NCI-H128 (cell line): Measurements from ENCODE around the gene PXN.
"Not testable (repeated sequence)": the region's sequence is repeated elsewhere in the genome, so short reads cannot be mapped to it uniquely, and the experiment has no call there.

ENCODE experiments used
- DNase-seq: peaks from one replicate; lab custom pipeline; 2025; ENCODE audit not compliant: unreplicated experiment; lab: John Stamatoyannopoulos, UW

The PXN gene

DNA sequence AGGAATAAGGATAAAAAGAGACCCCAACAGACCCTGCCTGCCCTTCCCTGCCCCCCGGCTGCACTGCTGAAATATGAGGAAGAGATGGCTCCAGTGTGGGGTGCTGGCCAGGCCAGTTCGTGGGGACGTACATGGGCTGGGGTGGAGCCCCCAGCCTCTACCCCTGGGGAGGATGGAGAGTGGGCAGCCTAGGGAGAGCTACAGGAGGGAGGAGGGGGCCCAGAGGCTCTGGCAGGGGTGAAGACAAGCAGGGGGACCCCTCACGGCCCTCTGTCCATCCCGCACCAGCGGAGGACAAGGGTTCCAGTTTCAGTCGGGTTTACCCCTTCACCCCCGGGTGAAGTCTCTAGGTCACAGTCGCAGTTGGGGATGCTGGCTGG, 53.6 kb downstream of the PXN start:
- no peak for DNase-seq

DNA sequence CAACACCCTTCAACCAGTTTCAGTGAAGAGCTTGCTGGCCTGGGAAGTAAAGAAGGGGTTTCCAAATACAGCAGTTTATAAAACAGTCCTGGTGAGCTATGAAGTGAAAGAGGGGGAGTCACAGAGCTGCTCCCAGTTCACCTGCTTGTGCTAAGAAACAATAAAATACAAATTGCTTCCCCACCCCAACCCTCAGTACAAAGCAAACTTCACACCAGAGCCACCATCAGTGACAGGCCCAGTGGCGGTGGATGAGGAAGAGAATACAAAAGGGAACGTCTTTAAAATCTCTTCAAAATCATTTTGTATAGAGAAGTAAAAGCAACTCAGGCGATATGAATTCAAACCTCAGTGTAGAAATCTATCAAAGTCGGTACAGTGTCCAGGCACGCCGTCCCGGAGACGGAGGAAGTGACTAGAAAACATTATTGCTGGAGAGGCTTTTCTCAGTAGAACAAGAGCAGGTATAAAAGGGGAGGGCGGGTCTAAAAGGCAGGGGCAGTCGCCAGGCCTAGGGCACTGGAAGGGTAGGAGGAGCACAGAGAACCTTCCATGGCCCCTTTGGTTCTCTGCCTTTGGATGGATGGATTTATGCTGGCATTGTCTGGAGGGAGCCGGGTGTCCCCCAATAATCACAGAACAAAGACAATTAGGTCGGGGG, 54.2 kb downstream of the PXN start:
- no peak for DNase-seq

DNA sequence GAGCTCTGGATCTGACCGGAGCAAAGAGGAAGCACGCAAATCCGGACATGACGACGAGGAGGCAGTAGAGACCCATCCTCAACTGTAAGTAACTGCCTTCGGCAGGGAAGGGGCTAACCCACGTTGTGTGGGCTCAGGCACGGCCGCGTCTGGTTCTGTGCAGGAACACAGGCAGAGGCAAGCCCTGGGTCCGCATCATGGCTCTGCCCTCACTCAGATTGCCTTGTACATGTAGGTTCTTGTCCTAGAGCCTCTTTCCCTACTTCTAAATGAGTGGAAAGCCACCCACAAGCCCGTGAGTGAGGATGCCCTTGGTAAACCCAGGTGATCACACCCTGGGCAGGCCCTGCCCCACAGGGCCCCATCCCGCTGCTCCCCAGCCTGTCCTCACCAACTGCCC, 55.7 kb downstream of the PXN start:
- DNase-seq: no peak

DNA sequence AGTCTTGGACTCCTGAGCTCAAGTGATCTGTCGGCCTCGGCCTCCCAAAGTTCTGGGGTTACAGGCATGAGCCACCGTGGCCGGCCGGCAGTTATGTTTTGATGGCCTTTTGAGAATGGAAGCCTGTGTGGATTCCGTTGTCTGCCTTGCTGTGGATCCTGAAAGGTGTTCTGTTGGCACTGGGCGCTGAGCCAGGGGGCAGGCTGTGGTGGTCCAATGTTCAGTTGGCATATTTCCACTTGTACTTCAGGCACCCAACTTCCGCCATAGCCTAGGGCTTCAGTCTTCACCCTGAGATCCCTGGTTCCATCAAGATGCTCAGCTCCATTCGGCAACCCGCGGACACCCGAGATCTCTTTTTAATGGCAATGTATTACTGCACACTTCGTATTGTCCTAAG, 58.3 kb downstream of the PXN start:
- DNase-seq: no peak

DNA sequence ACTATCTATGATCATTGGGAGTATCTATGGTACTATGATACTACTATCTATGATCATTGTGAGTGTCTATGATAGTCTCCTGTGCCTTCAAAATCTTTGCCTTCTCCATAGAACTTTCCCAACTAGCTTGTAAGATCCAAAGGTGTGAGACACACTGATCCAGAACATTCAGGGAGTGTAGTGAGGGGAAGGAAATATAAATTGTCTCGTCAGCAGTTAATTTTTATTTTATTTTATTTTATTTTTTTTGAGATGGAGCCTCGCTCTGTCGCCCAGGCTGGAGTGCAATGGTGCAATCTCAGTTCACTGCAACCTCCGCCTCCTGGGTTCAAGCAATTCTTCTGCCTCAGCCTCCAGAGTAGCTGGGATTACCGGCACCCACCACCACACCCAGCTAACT, 58.7 kb downstream of the PXN start:
- not testable (repeated sequence) for DNase-seq

DNA sequence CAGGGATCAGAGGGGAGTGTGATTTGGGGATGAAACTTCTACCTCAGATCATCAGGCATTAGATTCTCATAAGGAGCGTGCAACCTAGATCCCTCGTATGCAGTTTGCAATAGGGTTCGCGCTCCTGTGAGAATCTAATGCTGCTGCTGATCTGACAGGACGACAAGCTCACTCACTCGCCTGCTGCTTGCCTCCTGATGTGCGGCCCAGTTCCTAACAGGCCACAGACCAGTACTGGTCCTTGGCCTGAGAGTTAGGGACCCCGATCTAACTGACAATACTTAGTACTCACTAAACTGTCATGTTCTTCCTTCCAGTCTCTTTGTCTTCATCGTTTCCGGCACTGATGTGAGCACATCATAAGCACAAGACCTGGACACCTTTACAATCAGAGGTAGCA, 59.3 kb downstream of the PXN start:
- no peak for DNase-seq

DNA sequence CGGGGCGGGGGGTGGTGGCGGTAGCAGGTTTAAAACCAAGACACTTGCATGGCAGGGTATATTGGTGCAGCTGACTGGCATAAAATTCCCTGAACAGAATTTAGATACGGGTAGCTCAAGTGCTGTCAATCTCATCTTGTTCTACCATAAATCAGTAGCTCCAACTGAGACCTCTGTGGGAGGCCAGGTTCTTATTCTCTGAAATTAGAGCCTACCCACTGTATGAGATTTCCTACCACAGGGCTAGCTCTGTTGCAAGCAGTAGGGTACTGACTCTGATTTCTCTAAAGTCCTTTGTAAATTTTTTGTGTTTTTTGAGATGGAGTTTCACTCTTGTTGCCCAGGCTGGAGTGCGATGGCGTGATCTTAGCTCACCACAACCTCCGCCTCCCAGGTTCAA, 61.4 kb downstream of the PXN start:
- DNase-seq: no peak

DNA sequence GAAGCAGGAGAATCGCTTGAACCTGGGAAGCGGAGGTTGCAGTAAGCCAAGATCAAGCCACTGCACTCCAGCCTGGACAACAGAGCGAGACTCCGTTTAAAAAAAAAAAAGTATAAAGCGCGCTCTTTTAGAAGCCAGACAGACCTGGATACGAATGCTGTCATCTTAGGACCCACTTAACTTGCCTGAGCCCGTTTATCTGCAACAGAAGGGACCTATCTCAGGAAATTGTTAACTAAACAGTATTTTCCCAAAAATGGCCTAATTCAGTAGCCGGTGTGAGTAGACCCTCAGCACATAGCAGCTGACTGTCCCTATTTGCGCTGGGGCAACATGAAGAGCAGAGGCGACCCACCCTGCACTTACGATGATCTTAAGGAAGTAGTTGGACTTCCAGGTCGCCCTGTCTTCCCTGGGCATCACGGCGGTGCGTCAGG, 65.1 kb downstream of the PXN start:
- DNase-seq: no peak

DNA sequence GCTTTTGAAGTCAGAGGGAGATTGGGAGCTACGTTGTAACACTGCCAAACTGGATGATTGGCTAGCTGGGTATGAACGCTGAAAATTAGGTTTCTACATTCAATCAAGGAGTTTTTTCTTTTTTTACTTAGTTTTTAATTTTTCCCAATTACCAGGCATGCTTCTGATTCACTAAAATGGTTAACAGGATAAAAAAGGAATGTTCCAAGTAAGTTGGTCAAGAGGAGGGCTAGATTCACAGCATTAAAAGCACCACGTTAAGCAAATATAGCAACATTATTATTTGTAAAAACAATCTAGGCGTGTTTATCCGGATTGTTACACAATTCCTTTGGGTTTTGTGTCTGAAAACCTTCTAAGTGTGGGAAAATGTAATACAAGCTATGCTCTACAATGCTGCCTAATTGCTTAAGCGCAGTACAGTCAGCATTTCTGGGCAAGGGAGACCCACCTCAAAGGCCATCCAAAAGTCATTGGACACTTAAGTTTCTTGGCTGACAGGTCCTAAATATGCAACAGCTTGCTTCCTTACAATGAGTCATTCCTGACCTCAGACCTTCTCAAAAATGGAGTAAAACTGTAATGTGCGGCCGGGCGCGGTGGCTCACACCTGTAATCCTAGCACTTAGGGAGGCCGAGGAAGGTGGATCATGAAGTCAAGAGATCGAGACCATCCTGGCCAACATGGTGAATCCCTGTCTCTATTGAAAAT, 65.8 kb downstream of the PXN start:
- no peak for DNase-seq

DNA sequence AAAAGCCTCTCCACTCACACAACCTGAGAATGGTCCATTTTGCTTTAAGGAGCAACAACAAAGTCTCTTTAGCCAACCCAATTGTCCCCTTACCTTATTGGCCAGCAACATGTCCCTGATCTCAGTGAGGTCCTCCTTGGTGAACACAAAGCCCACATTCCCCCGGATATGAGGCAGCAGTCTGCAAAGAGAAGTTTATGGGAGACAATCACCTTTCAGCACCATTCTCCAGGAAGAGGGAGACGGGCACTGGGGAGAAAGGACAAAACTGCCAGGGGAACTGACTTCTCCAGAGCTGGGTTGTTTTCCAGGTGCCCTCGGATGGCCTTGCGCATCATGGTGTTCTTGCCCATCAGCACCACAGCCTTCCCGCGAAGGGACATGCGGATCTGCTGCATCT, 66.5 kb downstream of the PXN start:
- no peak for DNase-seq

DNA sequence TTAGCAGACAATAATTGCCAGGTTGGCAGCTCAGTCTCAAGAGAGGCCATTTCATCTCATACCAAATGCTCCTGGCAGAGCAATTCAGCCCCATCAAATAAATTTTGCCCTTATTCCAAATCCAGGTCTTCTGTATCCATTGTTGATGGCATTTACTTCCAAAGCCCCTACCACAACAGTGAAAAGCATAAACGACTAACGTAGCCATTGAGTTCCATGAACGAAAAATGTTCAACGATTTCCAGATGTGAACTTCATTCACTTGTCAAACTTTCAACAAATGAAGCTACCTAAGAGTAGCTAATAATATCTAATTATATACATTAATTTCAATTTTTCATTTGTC, 68.0 kb downstream of the PXN start:
- no peak for DNase-seq

DNA sequence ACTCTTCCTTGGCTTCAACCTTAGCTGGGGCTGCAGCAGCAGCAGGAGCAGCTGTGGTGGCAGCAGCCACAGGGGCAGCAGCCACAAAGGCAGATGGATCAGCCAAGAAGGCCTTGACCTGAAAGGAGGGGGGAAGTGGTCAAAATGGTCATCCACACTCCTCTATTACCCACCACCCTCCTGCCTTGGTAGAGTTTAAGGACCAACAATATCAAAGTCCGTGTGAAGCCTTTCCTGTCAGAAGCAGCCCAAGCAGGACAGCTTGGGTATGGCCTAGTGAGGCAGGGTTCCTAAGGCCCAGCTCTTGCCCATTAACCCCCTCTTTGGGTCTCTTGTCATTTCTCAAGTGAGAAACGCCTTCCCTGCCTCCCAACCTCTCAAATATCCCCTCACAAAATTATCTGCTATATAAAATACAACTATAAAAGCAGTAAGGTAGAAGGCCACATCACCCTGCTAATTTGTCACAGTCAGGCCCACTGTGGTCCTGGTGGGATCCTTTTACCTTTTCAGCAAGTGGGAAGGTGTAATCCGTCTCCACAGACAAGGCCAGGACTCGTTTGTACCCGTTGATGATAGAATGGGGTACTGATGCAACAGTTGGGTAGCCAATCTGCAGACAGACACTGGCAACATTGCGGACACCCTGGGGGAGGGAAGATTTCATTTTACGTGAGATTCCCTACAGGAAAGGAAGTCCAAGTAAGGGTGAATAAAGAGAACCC, 68.6 kb downstream of the PXN start:
- not testable (repeated sequence) for DNase-seq

DNA sequence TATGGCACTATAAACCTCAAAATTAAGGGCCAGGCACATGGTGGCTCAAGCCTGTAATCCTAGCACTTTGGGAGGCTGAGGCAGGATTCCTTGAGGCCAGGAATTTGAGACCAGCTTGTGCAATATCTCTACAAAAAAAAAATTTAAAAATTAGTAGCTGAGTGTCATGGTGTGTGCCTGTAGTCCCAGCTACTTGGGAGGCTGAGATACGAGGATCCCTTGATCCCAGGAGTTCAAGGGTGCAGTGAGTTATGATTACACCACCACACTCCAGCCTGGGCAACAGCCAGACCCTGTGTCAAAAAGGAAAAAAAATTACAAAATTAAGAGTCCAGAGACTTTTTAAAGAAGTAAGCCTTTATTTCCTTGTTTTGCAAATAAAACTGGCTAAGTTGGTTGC, 69.2 kb downstream of the PXN start:
- no peak for DNase-seq

DNA sequence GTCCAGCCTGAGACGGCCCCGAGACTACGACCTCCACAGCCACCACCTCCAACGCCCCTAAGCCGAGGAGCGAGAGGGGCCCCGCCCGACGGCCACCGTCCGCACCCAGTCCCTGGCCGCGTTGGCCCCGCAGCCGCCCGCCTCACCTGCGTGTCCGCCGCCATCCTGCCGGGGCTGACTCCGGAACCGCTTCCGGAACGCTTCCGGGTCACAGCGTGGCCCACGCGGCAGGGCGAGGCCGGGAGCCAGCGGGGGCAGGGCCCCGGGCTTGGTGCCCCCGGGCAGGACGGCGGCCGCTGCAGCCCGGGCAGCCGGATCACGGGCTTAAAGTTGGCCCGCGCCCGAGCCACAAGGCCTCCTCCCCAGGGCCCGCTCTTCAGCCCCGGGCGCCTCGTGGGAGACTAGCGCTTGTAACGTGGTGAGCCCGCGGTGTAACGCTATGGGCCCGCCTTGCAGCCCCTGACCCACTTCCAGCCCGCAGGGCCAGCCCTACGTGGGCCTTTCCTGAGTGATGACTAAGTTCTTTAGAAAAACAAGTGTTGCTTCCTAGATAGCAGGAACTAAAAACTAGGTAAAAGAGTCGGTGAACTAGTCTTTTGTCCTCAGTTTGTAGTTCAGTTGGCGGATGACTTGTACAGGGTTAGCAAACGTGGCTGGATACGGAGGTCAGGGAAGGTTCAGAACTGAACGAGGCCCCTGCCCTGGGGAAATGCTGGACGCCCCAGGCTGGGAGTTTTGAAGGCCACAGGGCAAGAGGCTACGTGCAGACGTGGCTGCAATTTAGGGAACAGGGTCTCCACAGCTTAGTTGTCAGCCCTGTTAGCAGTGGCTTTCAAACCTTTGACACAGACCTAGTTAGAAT, 70.8 kb downstream of the PXN start, which contains the start of gene GCN1:
Gene GCN1 (minus strand): TSS at position 182 of the 862 bp plus-strand sequence. CDS start 18 bp downstream, at position 164.
- DNase-seq: no peak

DNA sequence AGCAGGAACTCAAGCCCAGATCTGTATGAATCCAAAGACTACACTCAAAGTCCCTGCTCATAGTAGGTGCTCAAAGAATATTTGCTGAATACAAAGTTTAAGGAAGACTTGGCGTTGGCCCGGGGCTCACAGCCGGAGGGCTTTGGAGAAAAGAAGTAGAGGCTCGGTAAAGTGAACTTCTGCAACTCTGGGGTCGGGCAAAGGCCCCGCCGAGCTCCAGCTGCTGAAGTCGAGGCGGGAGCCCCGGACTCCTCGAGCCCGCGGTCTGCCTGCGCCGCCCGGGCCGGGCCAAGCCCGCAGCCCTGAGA, 71.3 kb downstream of the PXN start:
- no peak for DNase-seq

DNA sequence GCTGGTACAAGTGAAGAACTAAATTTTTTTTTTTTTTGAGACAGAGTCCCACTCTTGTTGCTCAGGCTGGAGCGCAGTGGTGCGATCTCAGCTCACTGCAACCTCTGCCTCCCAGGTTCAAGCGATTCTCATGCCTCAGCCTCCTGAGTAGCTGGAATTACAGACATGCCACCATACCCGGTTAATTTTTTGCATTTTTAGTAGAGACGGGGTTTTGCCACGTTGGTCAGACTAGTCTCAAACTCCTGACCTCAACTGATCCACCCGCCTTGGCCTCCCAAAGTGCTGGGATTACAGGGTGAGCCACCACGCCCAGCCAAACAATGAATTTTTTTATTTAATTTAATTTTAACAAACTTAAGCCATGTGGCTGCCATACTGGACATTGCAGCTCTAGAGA, 72.2 kb downstream of the PXN start:
- DNase-seq: not testable (repeated sequence)

DNA sequence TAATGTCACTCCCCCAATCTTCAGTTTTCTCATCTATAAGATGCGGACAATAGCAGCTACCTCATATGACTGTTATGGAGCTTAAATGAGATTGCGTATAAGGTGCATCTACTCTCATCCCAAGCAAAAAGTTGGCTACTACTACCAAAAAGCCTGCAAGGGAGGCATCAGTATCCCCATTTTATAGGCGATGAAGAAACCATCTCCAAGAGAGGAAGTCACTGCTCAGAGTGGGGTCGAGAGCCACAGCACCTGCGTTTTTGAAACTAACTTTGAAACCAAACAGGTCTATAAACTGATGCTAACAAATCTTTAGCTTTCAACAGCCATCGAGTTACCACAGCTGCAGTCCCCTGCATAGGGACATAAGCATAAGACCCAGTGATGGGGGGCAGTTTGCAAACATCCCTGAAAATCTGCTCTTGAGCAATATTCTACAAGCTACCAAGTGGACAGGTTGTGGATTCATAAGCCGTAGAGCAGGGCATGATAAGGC, 74.5 kb downstream of the PXN start:
- no peak for DNase-seq

DNA sequence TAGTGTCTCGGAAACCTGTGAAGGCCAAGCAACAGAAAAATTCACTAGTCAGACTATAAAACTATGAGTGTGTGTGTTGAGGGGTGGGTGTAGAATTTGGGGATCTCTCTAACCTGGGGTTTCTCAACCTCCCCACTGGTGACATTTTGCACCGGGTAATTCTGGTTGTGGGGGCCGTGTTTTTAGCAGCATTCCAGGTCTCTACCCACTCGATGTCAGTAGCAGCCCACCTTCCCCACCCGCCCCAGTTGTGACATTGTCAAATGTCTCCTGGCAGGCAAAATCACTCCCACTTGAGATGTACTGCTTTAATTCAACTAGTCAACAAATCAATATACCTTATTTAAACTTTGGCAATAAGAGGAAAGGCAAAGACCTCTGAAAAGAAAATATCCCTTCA, 75.1 kb downstream of the PXN start:
- DNase-seq: no peak

DNA sequence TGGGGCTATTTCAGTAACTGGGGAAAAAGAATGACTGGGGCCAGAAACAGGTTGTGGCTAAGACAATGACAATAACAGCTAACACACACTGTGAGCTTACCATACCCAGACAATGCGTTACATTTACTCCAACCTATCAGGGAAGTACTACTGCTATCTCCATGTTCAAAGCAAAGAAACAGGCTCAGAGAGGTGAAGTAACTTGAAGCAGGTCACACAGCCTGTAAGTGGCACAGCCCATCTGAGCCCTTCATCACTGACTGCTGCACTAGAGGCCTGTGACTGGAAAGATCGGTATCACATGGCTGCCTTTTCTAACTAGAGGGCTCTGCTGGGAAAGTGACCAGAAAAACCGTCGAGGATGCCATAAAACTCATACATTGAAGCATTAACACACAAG, 78.9 kb downstream of the PXN start:
- DNase-seq: no peak

DNA sequence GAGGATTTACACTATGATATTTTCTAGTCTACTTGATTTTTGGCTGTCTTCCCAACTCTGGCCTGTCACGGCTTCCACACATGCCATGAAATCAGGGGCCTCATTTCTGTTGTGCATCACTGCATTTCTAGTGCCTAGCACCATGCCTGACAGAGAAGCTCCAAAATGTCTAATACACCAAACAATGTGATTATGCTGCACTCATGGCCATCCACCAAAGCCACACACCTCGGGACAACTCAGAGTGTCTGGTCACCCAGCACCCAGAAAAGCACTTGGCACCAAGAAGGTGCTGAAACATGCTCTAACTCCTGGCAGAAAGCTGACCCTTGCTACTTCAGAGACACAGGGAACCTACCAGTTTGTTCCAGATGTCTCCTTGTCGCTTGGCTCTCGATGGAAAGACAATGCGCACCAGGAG, 82.3 kb downstream of the PXN start:
- DNase-seq: no peak

DNA sequence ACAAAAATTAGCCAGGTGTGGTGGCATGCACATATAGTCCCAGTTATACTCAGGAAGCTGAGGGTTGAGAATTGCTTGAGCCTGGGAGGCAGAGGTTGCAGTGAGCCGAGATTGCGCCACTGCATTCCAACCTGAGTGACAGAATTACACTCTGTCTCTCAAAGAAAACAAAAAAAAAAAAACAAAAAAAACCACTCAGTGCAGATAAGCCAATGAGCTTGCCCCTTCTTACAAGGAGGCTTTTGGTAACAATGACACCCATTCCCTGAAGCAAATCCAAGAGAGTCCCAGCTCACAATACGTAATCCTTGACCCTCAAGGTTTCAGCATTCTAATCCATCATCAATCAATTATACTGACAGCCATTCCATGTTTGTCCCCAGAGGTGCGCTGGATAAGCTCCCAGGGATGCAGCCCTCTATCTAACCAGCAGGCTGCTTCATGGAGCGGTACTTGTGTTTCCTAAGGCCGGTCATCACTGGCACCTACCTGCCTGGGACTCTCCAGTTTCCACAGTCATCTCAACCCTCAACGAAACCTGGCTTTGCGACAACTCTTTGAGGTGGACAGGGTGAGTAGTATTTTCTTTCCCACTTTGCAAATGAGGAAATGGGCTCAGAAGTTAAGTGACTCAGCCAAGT, 83.4 kb downstream of the PXN start:
- DNase-seq: no peak
